Measurements from ENCODE around the gene TTLL11.
A peak's percentile ranks its signal among the peaks of the same experiment; 100 is the strongest.

TTLL11 gene

DNA sequence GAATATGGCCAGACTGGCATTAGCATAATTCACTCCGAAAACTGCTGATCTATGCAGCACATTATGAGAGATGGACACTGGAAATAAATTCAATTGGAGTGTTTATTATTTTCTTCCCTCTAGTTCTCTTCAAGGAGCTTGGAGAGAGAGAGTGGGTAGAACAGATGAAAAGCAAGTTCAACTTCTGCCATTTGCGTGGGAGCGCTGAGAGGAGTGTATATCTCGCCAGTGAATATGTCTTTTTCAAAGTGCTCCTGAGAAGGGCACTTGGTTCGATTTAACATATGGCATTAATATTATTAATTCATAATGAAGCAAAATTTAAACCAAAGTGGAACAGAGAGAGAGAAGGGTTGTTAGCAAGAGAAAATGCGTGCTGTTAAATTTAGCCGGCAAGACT is 227.2 kb downstream of the TTLL11 start:
- no peaks in the 10 kb centered on the region for H3K27me3 ChIP-seq (replicated peaks)
- H3K27ac ChIP-seq = no peak overlapping the region
- TF ChIP-seq, protein P1, sequence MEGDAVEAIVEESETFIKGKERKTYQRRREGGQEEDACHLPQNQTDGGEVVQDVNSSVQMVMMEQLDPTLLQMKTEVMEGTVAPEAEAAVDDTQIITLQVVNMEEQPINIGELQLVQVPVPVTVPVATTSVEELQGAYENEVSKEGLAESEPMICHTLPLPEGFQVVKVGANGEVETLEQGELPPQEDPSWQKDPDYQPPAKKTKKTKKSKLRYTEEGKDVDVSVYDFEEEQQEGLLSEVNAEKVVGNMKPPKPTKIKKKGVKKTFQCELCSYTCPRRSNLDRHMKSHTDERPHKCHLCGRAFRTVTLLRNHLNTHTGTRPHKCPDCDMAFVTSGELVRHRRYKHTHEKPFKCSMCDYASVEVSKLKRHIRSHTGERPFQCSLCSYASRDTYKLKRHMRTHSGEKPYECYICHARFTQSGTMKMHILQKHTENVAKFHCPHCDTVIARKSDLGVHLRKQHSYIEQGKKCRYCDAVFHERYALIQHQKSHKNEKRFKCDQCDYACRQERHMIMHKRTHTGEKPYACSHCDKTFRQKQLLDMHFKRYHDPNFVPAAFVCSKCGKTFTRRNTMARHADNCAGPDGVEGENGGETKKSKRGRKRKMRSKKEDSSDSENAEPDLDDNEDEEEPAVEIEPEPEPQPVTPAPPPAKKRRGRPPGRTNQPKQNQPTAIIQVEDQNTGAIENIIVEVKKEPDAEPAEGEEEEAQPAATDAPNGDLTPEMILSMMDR (IDR thresholded peaks at IDR 0.05; ENCODE audit: low read depth, low read length, missing control alignments) = no peak
- in situ Hi-C loops (cut with HindIII; ENCODE audit: low pct_ligation_motif_present, low sequenced_read_pairs) = no loop called here
- H3K36me3 ChIP-seq (replicated peaks) = no peaks in the 10 kb centered on the region
- H3K4me3 ChIP-seq (ENCODE audit: low read depth, low read length) = no peak overlapping the region
- DNase-seq = no peak

DNA sequence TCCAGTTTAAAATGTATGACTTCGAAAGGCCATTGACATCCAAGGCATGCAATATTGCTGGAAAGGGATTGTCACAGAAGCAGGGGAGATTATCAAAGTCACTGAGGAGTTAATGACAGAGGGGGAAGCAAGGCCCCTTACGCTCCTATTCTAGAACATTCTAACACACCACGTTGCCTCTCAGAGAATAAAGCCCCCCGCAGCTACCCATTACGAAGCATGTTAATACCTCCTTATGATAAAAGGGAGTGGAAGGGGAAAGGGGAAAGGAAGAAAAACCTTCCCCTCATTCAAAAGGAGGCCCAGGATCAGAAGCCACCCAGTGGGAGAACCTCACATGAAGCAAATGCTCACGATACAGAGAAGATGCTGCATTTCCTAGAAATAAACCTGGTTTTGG is 228.0 kb downstream of the TTLL11 start:
- no peak overlapping the region for H3K27ac ChIP-seq
- DNase-seq = no peak
- TF ChIP-seq, protein P1 (IDR thresholded peaks at IDR 0.05; ENCODE audit: low read depth, low read length, missing control alignments) = no peak
- H3K36me3 ChIP-seq (replicated peaks) = no peaks in the 10 kb centered on the region
- in situ Hi-C loops (cut with HindIII; ENCODE audit: low pct_ligation_motif_present, low sequenced_read_pairs) = no loop called here
- no peak overlapping the region for H3K4me3 ChIP-seq (ENCODE audit: low read depth, low read length)
- H3K27me3 ChIP-seq (replicated peaks) = no peaks in the 10 kb centered on the region

DNA sequence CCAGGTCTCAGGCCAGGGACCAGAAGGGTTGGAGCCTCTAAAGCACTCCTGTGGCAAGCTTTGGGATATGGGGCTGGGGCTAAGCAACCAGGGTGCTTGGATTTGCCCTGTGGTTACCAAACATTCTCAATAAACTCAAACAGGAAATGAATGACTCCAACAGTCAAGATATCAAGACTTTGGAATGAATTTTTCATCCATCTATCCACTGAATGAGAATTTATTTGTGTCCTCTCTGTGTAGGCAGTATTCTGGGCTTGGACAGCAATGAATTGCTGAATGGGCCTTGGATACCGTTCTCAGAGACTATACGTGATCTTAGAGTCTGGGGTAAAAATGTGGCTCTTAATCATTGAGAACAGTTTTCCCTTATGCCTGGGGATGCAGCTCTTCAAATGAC is 229.2 kb downstream of the TTLL11 start:
- Histone ChIP-seq H3K27ac (no peak overlapping the region), H3K4me3 (ENCODE audit: low read depth, low read length) (no peak overlapping the region), H3K27me3 (replicated peaks) (no peaks in the 10 kb centered on the region), H3K36me3 (replicated peaks) (no peaks in the 10 kb centered on the region)
- DNase-seq = no peak
- TF ChIP-seq, protein P1 (IDR thresholded peaks at IDR 0.05; ENCODE audit: low read depth, low read length, missing control alignments) = no peak
- in situ Hi-C loops (cut with HindIII; ENCODE audit: low pct_ligation_motif_present, low sequenced_read_pairs) = no loop called here

DNA sequence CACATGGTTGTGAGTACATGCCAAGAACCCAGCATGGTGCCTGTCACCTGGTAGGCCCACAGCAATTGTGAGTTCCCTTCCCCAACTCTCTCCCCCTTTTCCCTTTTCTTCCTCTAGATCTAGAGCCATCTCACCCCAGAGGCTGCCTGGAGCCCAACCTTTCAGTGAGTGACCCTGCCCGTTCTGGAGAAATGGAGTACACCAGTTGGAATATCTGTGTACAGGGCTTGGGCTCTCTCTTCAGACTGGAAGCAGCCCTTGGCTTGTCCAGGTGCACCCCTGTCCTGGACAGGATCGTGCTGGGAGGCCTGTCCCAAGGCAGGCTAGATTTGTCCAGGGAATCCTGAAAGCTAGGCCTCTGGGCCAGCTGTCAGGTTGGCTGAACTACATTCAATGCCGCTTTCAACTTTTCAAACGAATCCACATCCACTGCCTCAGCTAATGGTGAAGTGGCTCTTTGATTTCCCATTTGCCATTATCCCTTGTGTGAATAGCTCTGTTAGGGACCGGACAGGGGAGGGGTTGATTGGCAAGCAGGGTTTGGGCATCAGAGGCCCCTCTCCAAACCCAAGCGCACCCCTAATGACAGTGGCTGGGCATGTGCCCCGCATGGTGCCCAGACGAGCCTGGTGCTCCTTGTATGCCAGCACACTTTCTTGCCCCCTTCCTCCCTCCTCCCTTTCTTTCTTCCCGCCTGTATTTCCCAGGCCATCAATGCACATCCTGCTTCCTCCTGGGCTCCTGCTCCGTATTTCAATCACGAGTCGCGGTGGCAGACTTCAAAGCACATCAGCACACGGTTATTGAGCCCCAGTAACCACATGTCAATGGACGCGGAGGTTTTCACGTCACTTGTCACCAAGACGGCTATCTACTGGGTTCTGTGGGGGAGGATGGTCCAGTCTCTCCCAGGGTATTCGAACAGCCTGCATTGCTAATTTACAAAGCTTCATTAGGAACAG is 230.5 kb downstream of the TTLL11 start:
- no peak overlapping the region for H3K4me3 ChIP-seq (ENCODE audit: low read depth, low read length)
- in situ Hi-C loops (cut with HindIII; ENCODE audit: low pct_ligation_motif_present, low sequenced_read_pairs) = no loop called here
- TF ChIP-seq, protein P1 (IDR thresholded peaks at IDR 0.05; ENCODE audit: low read depth, low read length, missing control alignments) = no peak

DNA sequence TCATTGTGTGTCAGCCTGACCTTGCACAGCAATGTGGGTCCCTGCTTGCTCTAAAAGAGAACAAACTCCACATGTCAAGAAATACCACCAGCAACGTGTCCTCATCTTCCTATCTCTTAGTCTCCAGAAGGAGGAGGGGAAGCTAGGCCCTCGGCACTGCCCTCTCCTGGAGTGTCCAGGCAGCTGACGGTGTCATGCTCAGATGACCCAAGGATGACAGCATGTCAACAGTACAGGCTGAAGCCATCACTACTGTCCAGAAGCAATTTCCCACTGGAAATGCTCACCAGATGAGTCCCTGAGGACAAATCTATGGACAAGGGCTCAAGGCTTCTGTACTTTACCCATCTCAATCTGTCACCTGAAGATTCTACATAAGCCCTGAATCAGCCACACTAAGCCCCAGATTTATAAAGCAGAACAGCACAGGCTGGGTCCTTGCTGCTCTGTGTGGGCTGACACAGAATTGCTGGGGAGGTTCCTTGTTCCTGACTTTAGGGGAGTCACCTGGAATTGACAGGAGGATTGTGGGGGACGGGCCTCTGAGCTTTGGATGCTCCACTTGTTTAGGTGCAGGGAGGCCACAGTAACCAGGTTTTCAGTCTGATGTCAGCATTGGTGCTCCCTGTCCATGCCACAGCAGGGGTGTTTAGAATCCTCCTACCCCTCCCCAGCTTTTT is 231.5 kb downstream of the TTLL11 start:
- TF ChIP-seq, protein P1 (IDR thresholded peaks at IDR 0.05; ENCODE audit: low read depth, low read length, missing control alignments) = peak; percentile 72
- Histone ChIP-seq H3K36me3 (replicated peaks) (no peaks in the 10 kb centered on the region), H3K4me3 (ENCODE audit: low read depth, low read length) (no peak overlapping the region), H3K27ac (no peak overlapping the region), H3K27me3 (replicated peaks) (no peaks in the 10 kb centered on the region)
- DNase-seq = peak; percentile 33
- in situ Hi-C loops (cut with HindIII; ENCODE audit: low pct_ligation_motif_present, low sequenced_read_pairs) = no loop called here

More for the DNA sequence above, 230.5 kb downstream of the TTLL11 start:
- no peak for DNase-seq
- no peaks in the 10 kb centered on the region for H3K27me3 ChIP-seq (replicated peaks)
- H3K27ac ChIP-seq = no peak overlapping the region
- H3K36me3 ChIP-seq (replicated peaks) = no peaks in the 10 kb centered on the region
